Epithelial cell of alveolus of lung (primary cell): ENCODE results near the gene ZNF519. TPM values are rescaled to one million over a fixed set of nuclear protein-coding genes. Genes with fewer than 3 reads are reported as not detected.

Experiments
- total RNA-seq: library from RNA; depleted of rRNA; stranded (reverse); fragments of >200 nt; gene quantifications from 2 replicates; pipeline ENCODE4 v1.2.1, GENCODE V29; 2015

Gene ZNF519
- total RNA-seq = 4.4 and 5.0 TPM in 2 replicates

GRCh38 chr18:14132271-14132700, at the start of gene ZNF519:
Gene ZNF519 (minus strand): TSS chr18:14132435. CDS start chr18:14132277, 158 bp downstream.

Other genes starting within 250 kb of the ZNF519 start
- not detected in 2 replicates for gene MC2R, start 216.9 kb downstream of the ZNF519 start, total RNA-seq